Activated CD8-positive, alpha-beta memory T cell treated with anti-CD3 and anti-CD28 coated beads, Interleukin-2, amount 10 ng/mL, durations not matched to agents 7 days and 5 days (primary cell): ENCODE results near the gene RBPJL. TPM values are rescaled to one million over a fixed set of nuclear protein-coding genes. Genes with fewer than 3 reads are reported as not detected.
"Not testable (repeated sequence)": the region's sequence is repeated elsewhere in the genome, so short reads cannot be mapped to it uniquely, and the experiment has no call there.

ENCODE experiments used
- ATAC-seq: fragments of 150-1000 bp; cut with Tn5 transposase; one replicate; pipeline ENCODE4 v1.10.0; 2021; ENCODE audit warnings: moderate library complexity
- CTCF ChIA-PET: fragments of 350-600 bp; sonication (Branson Sonifier 250); formaldehyde crosslinking; loops from one replicate; lab custom pipeline; 2021; ENCODE audit warnings: antibody characterized with exemption; lab: Charles Lee
- DNase-seq: peaks from one replicate; pipeline ENCODE4 v3.0.0-alpha.2; 2020
- H3K27ac Mint-ChIP-seq: one replicate; pipeline ENCODE4 v1.8.0; 2021; ENCODE audit warnings: mild to moderate bottlenecking, mixed read lengths
- H3K27me3 Mint-ChIP-seq: one replicate; pipeline ENCODE4 v1.8.0; 2021; ENCODE audit warnings: mixed read lengths
- H3K36me3 Mint-ChIP-seq: one replicate; pipeline ENCODE4 v1.8.0; 2021; ENCODE audit warnings: mild to moderate bottlenecking, mixed read lengths
- H3K4me1 Mint-ChIP-seq: one replicate; pipeline ENCODE4 v1.8.0; 2021; ENCODE audit warnings: mixed read lengths
- H3K4me3 Mint-ChIP-seq: one replicate; pipeline ENCODE4 v1.8.0; 2021; ENCODE audit warnings: mild to moderate bottlenecking, moderate library complexity, mixed read lengths
- H3K9me3 Mint-ChIP-seq: one replicate; pipeline ENCODE4 v1.8.0; 2022; ENCODE audit warnings: low read depth, mixed read lengths
- total RNA-seq, 2 experiments: library from RNA; stranded (reverse); gene quantifications; one replicate each; pipeline ENCODE4 v1.2.3, GENCODE V29; 2021

RBPJL gene
- total RNA-seq, 2 experiments from 2014 or later = not detected

DNA sequence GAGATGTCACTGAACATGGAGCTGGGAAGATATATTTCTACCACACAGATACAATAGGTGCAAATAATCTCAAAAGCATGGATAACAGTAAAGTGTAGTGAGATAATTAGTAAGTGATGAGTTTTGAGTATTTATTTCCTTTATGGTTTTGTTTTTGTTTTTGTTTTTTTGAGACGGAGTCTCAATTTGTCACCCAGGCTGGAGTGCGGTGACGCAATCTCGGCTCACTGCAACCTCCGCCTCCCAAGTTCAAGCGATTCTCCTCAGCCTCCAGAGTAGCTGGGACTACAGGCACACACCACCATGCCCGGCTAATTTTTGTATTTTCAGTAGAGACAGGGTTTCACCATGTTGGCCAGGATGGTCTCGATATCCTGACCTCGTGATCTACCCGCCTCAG, 44.2 kb downstream of the RBPJL start:
- not testable (repeated sequence) for H3K4me3 Mint-ChIP-seq, ATAC-seq, DNase-seq, H3K27me3 Mint-ChIP-seq, H3K27ac Mint-ChIP-seq, H3K9me3 Mint-ChIP-seq, H3K36me3 Mint-ChIP-seq
- H3K4me1 Mint-ChIP-seq = peaks cover 54% of the 10 kb centered on the region
- CTCF ChIA-PET = interaction anchor here (1.2 to 5.4 kb wide), 4 partner anchors 12 to 86 kb away, joined by 3 to 38 read pairs (median 20); partner anchors contain the start of gene SYS1

- no peak for DNase-seq
- ATAC-seq = no peak
- Mint-ChIP-seq H3K4me3 (no peak overlapping the region), H3K27ac (no peak overlapping the region), H3K9me3 (no peaks in the 10 kb centered on the region), H3K4me1 (peaks cover 49% of the 10 kb centered on the region), H3K27me3 (no peaks in the 10 kb centered on the region), H3K36me3 (no peaks in the 10 kb centered on the region)
- CTCF ChIA-PET = interaction anchor here (2.2 to 5.4 kb wide), 5 partner anchors 10 to 97 kb away, joined by 7 to 38 read pairs (median 9); partner anchors contain the start of gene SYS1
These were observed 46.1 kb downstream of the RBPJL start for GRCh38 chr20:45352729-45353128.

DNA sequence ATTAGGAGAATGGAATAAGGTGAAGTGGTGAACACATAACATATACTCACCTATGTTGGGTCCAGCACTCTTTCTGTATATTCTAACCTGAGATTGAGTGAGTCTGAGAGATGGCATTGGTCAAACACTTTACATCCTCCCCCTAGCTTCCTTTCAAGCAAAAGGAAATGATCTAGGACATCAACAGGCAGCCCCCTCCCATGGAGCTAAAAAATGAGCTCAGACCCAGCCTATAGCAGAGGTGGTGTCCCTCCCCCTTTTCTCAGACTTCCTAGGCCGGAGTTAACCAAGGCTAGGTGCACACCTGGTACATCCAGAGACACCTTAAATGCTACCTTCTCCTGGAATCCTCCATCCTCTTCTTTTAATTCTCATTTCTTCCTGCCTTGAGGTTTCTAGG, 47.1 kb downstream of the RBPJL start:
- Mint-ChIP-seq H3K4me1 (peaks cover 52% of the 10 kb centered on the region), H3K9me3 (no peaks in the 10 kb centered on the region), H3K27me3 (no peaks in the 10 kb centered on the region), H3K36me3 (no peaks in the 10 kb centered on the region), H3K4me3 (no peak overlapping the region), H3K27ac (peak overlapping the region; percentile 91)
- CTCF ChIA-PET = interaction anchor here (1.1 to 11.7 kb wide), 6 partner anchors 9 to 417 kb away, joined by 3 to 120 read pairs (median 18); partner anchors contain the start of gene SYS1
- ATAC-seq (no peak), DNase-seq (no peak)

DNA sequence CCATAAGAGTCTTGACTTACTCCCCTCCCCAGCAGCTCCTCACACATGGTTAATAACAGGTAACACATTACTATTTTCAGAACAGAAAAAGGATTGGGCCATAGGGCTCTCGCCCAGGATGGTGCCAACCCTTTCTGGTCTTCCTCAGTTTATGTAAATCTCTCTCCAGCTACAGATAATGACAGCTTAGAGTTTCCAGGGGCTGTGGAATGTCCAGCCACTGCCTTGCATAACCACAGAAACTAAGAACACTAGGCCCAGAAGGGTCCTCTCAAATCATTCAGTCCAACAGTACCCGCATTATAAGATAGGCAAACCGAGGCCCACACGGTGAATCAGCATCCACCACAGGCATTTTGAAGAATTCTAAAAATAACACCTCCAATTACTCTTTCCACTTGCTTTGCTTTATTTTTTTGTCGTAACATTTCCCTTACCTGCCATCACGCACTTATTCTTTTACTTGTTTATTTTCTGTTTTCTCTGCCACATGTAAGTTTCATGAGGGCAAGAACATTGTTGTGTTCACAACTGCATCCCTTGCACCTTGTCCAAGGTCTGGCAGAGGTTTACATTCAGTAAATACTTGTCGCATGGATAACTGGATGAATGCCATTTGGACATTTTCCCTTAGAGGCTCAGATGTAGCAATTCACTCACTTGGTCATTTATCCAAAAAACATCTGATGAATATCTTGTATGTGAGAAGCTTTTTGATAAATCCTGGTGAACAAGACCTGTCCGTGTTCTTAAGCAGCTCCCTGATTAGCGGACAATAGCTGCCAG, 48.0 kb downstream of the RBPJL start:
- no peak for ATAC-seq
- Mint-ChIP-seq H3K27me3 (no peaks in the 10 kb centered on the region), H3K4me3 (peak overlapping the region; percentile 59), H3K36me3 (no peaks in the 10 kb centered on the region), H3K9me3 (no peaks in the 10 kb centered on the region), H3K4me1 (peaks cover 54% of the 10 kb centered on the region), H3K27ac (peak overlapping the region; percentile 91)
- DNase-seq = no peak
- CTCF ChIA-PET = interaction anchor here (1.1 to 11.7 kb wide), 7 partner anchors 8 to 416 kb away, joined by 3 to 120 read pairs (median 4); partner anchors contain the start of gene SYS1

- Mint-ChIP-seq H3K27me3 (no peaks in the 10 kb centered on the region), H3K9me3 (no peaks in the 10 kb centered on the region), H3K4me1 (peaks cover 52% of the 10 kb centered on the region), H3K27ac (peak overlapping the region; percentile 91), H3K4me3 (peak overlapping the region; percentile 59), H3K36me3 (no peaks in the 10 kb centered on the region)
- ATAC-seq (peak; percentile 89), DNase-seq (no peak)
- CTCF ChIA-PET = interaction anchor here (1.1 to 11.7 kb wide), 6 partner anchors 18 to 415 kb away, joined by 3 to 120 read pairs (median 4); no protein-coding TSS in a partner anchor
These were observed 48.8 kb downstream of the RBPJL start for GRCh38 chr20:45355209-45356084.

DNA sequence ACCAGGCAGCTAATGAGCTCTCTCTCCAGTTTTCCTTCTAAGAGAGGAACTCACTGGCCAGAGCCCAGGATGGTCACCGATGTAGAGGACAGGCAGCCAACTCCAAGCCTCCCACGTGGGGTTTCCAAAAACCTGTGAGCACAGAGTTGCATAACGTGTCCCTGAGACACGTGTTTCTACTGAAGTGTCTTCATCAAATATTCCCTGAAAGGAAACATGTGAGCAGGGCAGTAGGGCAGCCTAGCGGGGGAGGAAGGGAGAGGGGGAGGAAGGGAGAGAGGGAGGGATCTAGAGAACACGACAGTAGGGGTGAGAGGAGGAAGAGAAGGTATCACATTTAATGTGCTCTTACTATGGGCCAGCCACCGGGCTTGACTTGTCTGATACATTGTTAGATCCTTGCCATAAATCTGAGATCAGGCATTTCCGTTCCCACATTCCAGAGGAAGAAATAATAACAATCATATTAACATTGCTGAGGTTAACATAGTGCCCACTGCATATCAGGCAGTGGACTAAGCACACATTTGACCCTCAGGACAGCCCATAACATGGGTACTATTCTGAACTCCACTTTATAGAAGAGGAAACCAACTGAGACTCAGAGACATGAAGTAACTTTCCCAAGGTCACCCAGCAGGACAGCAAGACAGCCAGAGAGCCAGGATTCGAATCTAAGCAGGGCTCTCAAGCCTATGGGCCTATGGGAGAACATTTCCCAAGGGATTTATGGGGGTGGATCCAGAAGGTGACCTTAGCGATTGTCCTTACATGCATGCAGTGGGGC, 51.8 kb downstream of the RBPJL start:
- Mint-ChIP-seq H3K36me3 (no peaks in the 10 kb centered on the region), H3K4me3 (no peak overlapping the region), H3K27me3 (peaks cover 3% of the 10 kb centered on the region), H3K4me1 (peaks cover 58% of the 10 kb centered on the region), H3K27ac (no peak overlapping the region), H3K9me3 (no peaks in the 10 kb centered on the region)
- ATAC-seq = no peak
- CTCF ChIA-PET = interaction anchor here (1.1 to 19.3 kb wide), 9 partner anchors 10 to 412 kb away, joined by 3 to 478 read pairs (median 8); no protein-coding TSS in a partner anchor
- no peak for DNase-seq

- Mint-ChIP-seq H3K9me3 (no peaks in the 10 kb centered on the region), H3K36me3 (no peaks in the 10 kb centered on the region), H3K4me1 (peaks cover 57% of the 10 kb centered on the region), H3K4me3 (no peak overlapping the region), H3K27me3 (peaks cover 3% of the 10 kb centered on the region), H3K27ac (no peak overlapping the region)
- DNase-seq (no peak), ATAC-seq (no peak)
- CTCF ChIA-PET = interaction anchor here (1.0 to 19.3 kb wide), 6 partner anchors 11 to 412 kb away, joined by 4 to 478 read pairs (median 110); partner anchors contain the start of gene SDC4
These were observed 52.4 kb downstream of the RBPJL start for GRCh38 chr20:45359069-45359405.

GRCh38 chr20:45359406-45360148, 52.9 kb downstream of the RBPJL start:
- ATAC-seq (no peak), DNase-seq (no peak)
- H3K9me3 Mint-ChIP-seq = no peaks in the 10 kb centered on the region
- no peak overlapping the region for H3K4me3 Mint-ChIP-seq
- CTCF ChIA-PET = interaction anchor here (1.0 to 19.3 kb wide), 7 partner anchors 11 to 411 kb away, joined by 3 to 478 read pairs (median 100); partner anchors contain the start of gene SDC4
- peaks cover 3% of the 10 kb centered on the region for H3K27me3 Mint-ChIP-seq
- no peak overlapping the region for H3K27ac Mint-ChIP-seq
- no peaks in the 10 kb centered on the region for H3K36me3 Mint-ChIP-seq
- peaks cover 54% of the 10 kb centered on the region for H3K4me1 Mint-ChIP-seq

DNA sequence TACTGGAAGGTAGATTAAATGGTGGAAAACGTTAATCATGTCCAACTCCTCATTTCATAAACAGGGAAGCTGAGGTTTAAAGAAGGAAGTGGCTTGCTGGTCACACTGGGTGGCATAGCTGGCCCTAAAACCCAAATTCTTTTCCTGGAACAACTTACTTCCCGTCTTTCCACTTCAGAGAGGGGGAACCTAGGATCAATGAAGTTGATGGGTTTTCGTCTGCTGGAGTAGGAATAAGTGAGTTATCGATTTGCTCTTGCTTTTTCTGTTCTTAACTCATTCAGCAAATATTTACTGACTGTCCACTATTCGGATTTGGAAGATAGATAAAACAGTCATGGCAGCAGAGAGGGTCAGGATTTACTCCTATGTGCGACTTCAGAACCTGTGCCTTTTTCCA, 55.2 kb downstream of the RBPJL start:
- Mint-ChIP-seq H3K9me3 (no peaks in the 10 kb centered on the region), H3K27ac (no peak overlapping the region), H3K4me1 (peaks cover 51% of the 10 kb centered on the region), H3K36me3 (peaks cover 12% of the 10 kb centered on the region), H3K4me3 (no peak overlapping the region), H3K27me3 (peaks cover 3% of the 10 kb centered on the region)
- ATAC-seq (no peak), DNase-seq (no peak)
- CTCF ChIA-PET = interaction anchor here (0.8 to 19.3 kb wide), 15 partner anchors 9 to 409 kb away, joined by 3 to 478 read pairs (median 10); partner anchors contain the start of gene PIGT

DNA sequence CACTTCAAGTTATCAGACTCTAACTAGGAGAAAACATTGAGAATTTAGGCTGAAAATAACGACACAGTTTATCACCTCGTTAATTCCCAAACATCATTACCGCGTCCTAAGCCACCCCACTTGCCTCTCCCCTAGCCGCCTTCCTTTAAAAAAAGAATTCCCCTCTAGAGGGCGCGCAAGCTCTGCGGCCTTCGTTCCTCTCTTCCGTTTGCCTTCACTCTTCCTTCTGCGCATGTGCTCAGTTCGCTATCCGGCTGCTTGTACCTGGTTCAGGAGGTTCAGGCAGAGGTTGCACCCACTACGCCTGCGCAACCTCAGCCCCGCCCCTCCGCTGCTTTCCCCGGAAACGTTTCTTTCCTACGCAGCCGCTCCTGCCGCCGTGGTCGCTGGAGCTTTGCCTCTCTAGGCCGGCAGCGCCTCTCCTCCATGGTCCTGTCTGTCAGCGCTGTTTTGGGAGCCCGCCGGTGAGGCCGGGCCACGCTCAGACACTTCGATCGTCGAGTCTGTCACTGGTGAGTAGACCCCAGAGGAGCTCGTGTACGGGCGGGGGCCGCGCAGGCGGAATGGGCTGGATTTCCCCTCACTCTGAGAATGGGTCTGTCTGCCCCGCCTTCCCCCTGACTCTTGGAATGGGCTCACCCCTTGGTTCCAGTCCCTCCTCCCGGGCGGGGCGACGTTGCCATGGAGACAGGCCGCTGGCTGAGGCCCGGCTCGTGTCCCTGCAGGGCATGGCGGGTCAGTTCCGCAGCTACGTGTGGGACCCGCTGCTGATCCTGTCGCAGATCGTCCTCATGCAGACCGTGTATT, 56.4 kb downstream of the RBPJL start, which contains the start of gene SYS1:
Gene SYS1, plus strand, starts transcription at position 353 of the 807 bp plus-strand sequence. Its CDS starts 376 bp downstream, at position 729.
- Mint-ChIP-seq H3K4me3 (peak within 1 kb of the TSS; percentile 100), H3K36me3 (peaks cover 23% of the 10 kb centered on the region), H3K4me1 (peaks cover 52% of the 10 kb centered on the region), H3K9me3 (no peaks in the 10 kb centered on the region), H3K27ac (peak within 1 kb of the TSS; percentile 97), H3K27me3 (peaks cover 3% of the 10 kb centered on the region)
- DNase-seq (peak; percentile 99), ATAC-seq (peak; percentile 92)
- CTCF ChIA-PET = interaction anchor here (0.7 to 19.3 kb wide), 32 partner anchors 10 to 606 kb away, joined by 3 to 478 read pairs (median 5); partner anchors contain the start of genes PIGT and SDC4
